Endodermal cell (in vitro differentiated cells): ENCODE measurements around the gene MIEN1. TPM values are rescaled to one million over a fixed set of nuclear protein-coding genes. Genes with fewer than 3 reads are reported as not detected.

Experiments used
- DNase-seq: peaks from one replicate; pipeline ENCODE4 v3.0.0-alpha.2; 2017
- H3K27ac ChIP-seq: 2 replicates; pipeline ENCODE4 v1.5.1; 2013; ENCODE audit warnings: mild to moderate bottlenecking, low read depth, low read length, moderate library complexity
- H3K27me3 ChIP-seq: 2 replicates; pipeline ENCODE4 v1.6.1; 2013; ENCODE audit warnings: mild to moderate bottlenecking, low read length, moderate library complexity; ENCODE audit not compliant: insufficient read depth, control insufficient read depth, poor library complexity, severe bottlenecking
- H3K36me3 ChIP-seq: 2 replicates; pipeline ENCODE4 v1.7.0; 2013; ENCODE audit warnings: mild to moderate bottlenecking, low read length, moderate library complexity; ENCODE audit not compliant: control insufficient read depth, insufficient read depth
- H3K4me1 ChIP-seq: one replicate; pipeline ENCODE4 v1.7.0; 2013; ENCODE audit warnings: low read length; ENCODE audit not compliant: control insufficient read depth, insufficient read depth
- H3K4me3 ChIP-seq: 2 replicates; pipeline ENCODE4 v1.5.1; 2013; ENCODE audit warnings: mild to moderate bottlenecking, low read length, moderate library complexity
- H3K9ac ChIP-seq: 2 replicates; pipeline ENCODE4 v1.6.1; 2013; ENCODE audit warnings: mild to moderate bottlenecking, low read length, moderate library complexity; ENCODE audit not compliant: poor library complexity, severe bottlenecking; ENCODE audit errors: extremely low read depth
- H3K9me3 ChIP-seq: 2 replicates; pipeline ENCODE4 v1.6.1; 2013; ENCODE audit warnings: mild to moderate bottlenecking, low read length, moderate library complexity; ENCODE audit not compliant: control insufficient read depth
- H3K27ac Mint-ChIP-seq: 2 replicates; pipeline ENCODE4 v1.8.0; 2020; ENCODE audit warnings: mixed read lengths
- H3K27me3 Mint-ChIP-seq: 2 replicates; pipeline ENCODE4 v1.8.0; 2021; ENCODE audit warnings: mild to moderate bottlenecking, mixed read lengths; ENCODE audit not compliant: insufficient read depth
- H3K36me3 Mint-ChIP-seq: 2 replicates; pipeline ENCODE4 v1.8.0; 2020; ENCODE audit warnings: low read depth, mixed read lengths
- H3K4me1 Mint-ChIP-seq: 2 replicates; pipeline ENCODE4 v1.8.0; 2020; ENCODE audit warnings: mixed read lengths
- H3K4me3 Mint-ChIP-seq: 2 replicates; pipeline ENCODE4 v1.8.0; 2020; ENCODE audit warnings: mild to moderate bottlenecking, moderate library complexity, mixed read lengths
- H3K9me3 Mint-ChIP-seq: 2 replicates; pipeline ENCODE4 v1.8.0; 2020; ENCODE audit warnings: mild to moderate bottlenecking, mixed read lengths
- WGBS, 2 experiments: methylation state at CpG; one replicate each; pipeline versions ENCODE4 v1.1.5 to v1.1.7; 2013; ENCODE audit warnings: missing lambda C conversion rate in 2 of 2, mixed read lengths in 1 of 2; ENCODE audit not compliant: insufficient coverage in 1 of 2, insufficient read length in 1 of 2; 5-methylcytosine and 5-hydroxymethylcytosine counted together
- total RNA-seq, 2 donors: library from RNA; stranded (reverse); fragmentation: NEBNext Ultra II Directional in 1 of 2; extraction: Animal tissue kit (Norgen Biotek cat#: 25700) in 1 of 2; gene quantifications; 2 replicates in 1 of 2; 3 replicates in 1 of 2; pipeline ENCODE4 v1.2.1, GENCODE V29; 2021
- TF ChIP-seq, protein P1 (sequence below): fragments of 200-600 bp; sonication (generic); conservative IDR thresholded peaks from 2 replicates; pipeline ENCODE4 v1.5.0; 2021; ENCODE audit warnings: antibody characterized with exemption, mild to moderate bottlenecking

Gene MIEN1
- total RNA-seq, 2 donors from 2014 or later, result 42.6 to 57.0 TPM

DNA sequence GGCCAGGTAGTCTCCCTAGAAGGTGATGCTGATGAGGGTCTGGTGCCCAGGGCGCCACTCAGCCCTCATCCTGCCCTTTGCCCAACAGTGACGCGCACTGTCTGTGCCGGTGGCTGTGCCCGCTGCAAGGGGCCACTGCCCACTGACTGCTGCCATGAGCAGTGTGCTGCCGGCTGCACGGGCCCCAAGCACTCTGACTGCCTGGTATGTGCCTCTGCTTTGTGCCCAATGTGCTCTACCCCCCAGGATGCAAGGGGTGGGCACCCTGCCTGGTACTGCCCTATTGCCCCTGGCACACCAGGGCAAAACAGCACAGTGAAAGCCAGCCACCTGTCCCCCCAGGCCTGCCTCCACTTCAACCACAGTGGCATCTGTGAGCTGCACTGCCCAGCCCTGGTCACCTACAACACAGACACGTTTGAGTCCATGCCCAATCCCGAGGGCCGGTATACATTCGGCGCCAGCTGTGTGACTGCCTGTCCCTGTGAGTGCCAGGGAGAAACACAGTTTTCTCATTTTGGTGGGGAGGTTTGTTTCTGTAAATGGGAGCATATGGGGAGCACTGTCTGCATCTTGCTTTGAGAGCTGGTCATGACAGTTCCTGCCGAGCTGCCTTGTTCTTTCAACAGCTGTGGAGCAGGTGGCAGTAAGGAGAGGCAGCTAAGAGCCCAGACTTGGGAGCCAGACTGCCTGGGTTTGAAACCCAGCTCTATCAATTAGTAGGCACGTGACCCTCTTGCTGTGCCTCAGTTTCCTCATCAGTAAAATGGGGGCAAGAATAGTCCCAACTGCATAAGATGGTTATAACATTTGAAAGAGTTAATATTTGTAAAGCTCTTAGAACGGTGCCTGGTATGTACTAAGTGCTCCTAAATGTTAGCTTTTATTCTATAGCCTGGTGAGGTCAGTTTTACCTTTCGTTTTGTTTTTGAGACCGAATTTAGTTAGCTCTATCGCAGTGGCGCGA is 20.1 kb downstream of the MIEN1 start:
- H3K9me3 Mint-ChIP-seq, result no peaks in the 10 kb centered on the region
- no peak overlapping the region for H3K4me3 ChIP-seq
- WGBS, 2 experiments, result 95 to 96% methylated on average over 17 to 20 of the region's 20 CpGs
- no peak for DNase-seq
- no peak overlapping the region for H3K27ac Mint-ChIP-seq
- TF ChIP-seq, protein P1, sequence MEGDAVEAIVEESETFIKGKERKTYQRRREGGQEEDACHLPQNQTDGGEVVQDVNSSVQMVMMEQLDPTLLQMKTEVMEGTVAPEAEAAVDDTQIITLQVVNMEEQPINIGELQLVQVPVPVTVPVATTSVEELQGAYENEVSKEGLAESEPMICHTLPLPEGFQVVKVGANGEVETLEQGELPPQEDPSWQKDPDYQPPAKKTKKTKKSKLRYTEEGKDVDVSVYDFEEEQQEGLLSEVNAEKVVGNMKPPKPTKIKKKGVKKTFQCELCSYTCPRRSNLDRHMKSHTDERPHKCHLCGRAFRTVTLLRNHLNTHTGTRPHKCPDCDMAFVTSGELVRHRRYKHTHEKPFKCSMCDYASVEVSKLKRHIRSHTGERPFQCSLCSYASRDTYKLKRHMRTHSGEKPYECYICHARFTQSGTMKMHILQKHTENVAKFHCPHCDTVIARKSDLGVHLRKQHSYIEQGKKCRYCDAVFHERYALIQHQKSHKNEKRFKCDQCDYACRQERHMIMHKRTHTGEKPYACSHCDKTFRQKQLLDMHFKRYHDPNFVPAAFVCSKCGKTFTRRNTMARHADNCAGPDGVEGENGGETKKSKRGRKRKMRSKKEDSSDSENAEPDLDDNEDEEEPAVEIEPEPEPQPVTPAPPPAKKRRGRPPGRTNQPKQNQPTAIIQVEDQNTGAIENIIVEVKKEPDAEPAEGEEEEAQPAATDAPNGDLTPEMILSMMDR, result no peak
- H3K4me3 Mint-ChIP-seq, result no peak overlapping the region
- peaks cover 51% of the 10 kb centered on the region for H3K36me3 Mint-ChIP-seq
- no peaks in the 10 kb centered on the region for H3K27me3 Mint-ChIP-seq
- H3K9me3 ChIP-seq, result no peaks in the 10 kb centered on the region
- no peak overlapping the region for H3K27ac ChIP-seq
- peaks cover 7% of the 10 kb centered on the region for H3K4me1 Mint-ChIP-seq
- H3K36me3 ChIP-seq, result peaks cover 62% of the 10 kb centered on the region
- H3K4me1 ChIP-seq, result peaks cover 5% of the 10 kb centered on the region
- H3K27me3 ChIP-seq, result no peaks in the 10 kb centered on the region
- H3K9ac ChIP-seq, result no peak overlapping the region

DNA sequence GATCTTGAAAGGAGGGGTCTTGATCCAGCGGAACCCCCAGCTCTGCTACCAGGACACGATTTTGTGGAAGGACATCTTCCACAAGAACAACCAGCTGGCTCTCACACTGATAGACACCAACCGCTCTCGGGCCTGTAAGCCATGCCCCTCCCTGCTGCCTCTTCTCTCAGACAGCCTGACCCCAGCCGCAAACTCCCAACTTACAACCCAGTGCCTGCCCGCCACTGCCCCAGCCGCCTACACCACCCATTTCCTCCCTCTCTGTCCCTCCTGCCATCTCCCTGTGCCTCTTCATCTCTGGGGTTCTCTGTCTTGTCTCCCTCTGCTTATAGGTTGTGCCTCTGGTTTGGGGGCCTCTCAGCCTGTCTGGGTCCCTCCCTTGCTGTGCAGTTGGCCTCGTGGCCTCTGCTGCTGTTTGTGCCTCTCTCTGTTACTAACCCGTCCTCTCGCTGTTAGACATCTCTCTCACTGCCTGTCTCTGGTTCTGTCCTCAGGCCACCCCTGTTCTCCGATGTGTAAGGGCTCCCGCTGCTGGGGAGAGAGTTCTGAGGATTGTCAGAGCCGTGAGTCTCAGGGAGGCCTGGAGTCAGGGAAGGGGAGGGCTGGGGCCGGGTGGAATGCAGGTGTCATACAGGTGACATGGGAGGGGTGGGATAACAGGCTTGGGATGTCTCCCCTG is 20.9 kb downstream of the MIEN1 start:
- Histone ChIP-seq H3K27me3 (no peaks in the 10 kb centered on the region), H3K9me3 (no peaks in the 10 kb centered on the region), H3K36me3 (peaks cover 58% of the 10 kb centered on the region), H3K4me3 (no peak overlapping the region), H3K27ac (no peak overlapping the region), H3K4me1 (peaks cover 8% of the 10 kb centered on the region), H3K9ac (no peak overlapping the region)
- 90 to 96% methylated on average over 7 to 14 of the region's 14 CpGs for WGBS, 2 experiments
- Mint-ChIP-seq H3K4me1 (peaks cover 15% of the 10 kb centered on the region), H3K4me3 (no peak overlapping the region), H3K27me3 (no peaks in the 10 kb centered on the region), H3K9me3 (no peaks in the 10 kb centered on the region), H3K27ac (peak overlapping the region; percentile 36), H3K36me3 (peaks cover 50% of the 10 kb centered on the region)
- TF ChIP-seq, protein P1, result no peak
- no peak for DNase-seq

DNA sequence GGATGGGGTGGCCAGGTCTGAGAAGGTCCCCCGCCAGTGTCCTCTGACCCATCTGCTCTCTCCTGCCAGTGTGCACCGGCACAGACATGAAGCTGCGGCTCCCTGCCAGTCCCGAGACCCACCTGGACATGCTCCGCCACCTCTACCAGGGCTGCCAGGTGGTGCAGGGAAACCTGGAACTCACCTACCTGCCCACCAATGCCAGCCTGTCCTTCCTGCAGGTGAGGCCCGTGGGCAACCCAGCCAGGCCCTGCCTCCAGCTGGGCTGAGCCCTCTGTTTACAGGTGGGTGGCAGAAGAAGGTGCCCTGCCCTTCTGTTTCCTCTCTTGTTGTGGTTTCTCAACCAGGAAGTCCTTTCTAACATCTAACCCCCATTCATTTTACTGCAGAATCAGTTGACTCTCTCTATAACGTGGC is 23.4 kb downstream of the MIEN1 start:
- Histone ChIP-seq H3K4me3 (no peak overlapping the region), H3K9ac (no peak overlapping the region), H3K27ac (no peak overlapping the region), H3K27me3 (no peaks in the 10 kb centered on the region), H3K9me3 (no peaks in the 10 kb centered on the region), H3K36me3 (peaks cover 44% of the 10 kb centered on the region), H3K4me1 (peaks cover 8% of the 10 kb centered on the region)
- Mint-ChIP-seq H3K4me3 (no peak overlapping the region), H3K27ac (no peak overlapping the region), H3K9me3 (no peaks in the 10 kb centered on the region), H3K4me1 (peaks cover 38% of the 10 kb centered on the region), H3K27me3 (no peaks in the 10 kb centered on the region), H3K36me3 (peaks cover 40% of the 10 kb centered on the region)
- no peak for DNase-seq
- TF ChIP-seq, protein P1, result no peak
- WGBS, 2 experiments, result 95 to 100% methylated on average over 2 to 7 of the region's 7 CpGs
